ENCODE data around the gene C11orf98. TPM values are rescaled to one million over a fixed set of nuclear protein-coding genes. Genes with fewer than 3 reads are reported as not detected.

C11orf98 gene
- total and polyA plus RNA-seq, 2 of the 13 experiments (the other 11 are each of a cell fraction or from before 2014, with no cell fraction given) = 30.4 to 91.8 TPM

DNA sequence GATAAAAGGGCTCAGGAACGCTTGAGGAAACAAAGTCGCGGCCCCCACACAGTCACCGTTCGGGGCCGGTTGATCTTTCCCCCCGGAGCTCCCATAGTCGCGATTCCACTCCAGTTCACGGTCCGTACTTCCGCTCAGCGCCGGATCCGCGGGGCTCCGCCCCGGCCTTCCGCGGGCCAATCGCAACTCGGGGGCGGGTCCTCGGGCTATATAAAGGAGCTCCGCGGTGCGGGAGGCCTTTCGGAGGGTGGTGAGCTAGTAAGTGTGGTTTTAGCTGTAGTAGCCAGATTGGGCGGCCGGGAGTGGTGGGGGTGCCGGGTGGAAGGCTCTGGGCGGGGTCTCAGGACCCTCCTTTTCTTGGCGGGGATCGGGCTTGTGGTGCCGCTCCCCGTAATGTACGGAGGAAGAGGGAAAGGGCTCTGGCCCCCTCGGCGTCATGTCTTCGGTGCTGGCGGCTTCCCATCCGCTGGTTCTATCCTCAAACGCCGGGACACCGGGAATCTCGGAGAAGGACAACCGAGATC lies at the start of gene C11orf98, which contains the start of gene CSKMT (continued):
- TF ChIP-seq ZNF44 (CRISPR knock-in tag; IDR thresholded peaks at IDR 0.05) (no peak), ZFX (CRISPR knock-in tag; IDR thresholded peaks at IDR 0.05; ENCODE audit: low read depth) (peak; percentile 91), PTBP1 (IDR thresholded peaks at IDR 0.05; ENCODE audit: low read depth, low read length, poor library complexity, severe bottlenecking) (peak; percentile 49), SATB2 (CRISPR knock-in tag; IDR thresholded peaks at IDR 0.05) (peak; percentile 66; the same call in 1 of the 2 replicates), JUN (CRISPR knock-in tag; IDR thresholded peaks at IDR 0.05) (no peak), SRF (IDR thresholded peaks at IDR 0.05; ENCODE audit: low read depth, low read length) (no peak), ZFP1 (CRISPR knock-in tag; IDR thresholded peaks at IDR 0.05) (no peak; the same call in 1 of the 2 replicates), ZSCAN20 (CRISPR knock-in tag; IDR thresholded peaks at IDR 0.05; ENCODE audit: borderline replicate concordance) (no peak), RXRB (CRISPR knock-in tag; IDR thresholded peaks at IDR 0.05; ENCODE audit: borderline replicate concordance) (no peak; the same call in 1 of the 2 replicates), CBFB (CRISPR knock-in tag; IDR thresholded peaks at IDR 0.05) (no peak), MEF2D (CRISPR knock-in tag; IDR thresholded peaks at IDR 0.05) (no peak), ZNF451 (CRISPR knock-in tag; IDR thresholded peaks at IDR 0.05) (no peak), ZNF282 (IDR thresholded peaks at IDR 0.05; ENCODE audit: partially characterized antibody) (no peak)
- TF ChIP-seq, protein P1, sequence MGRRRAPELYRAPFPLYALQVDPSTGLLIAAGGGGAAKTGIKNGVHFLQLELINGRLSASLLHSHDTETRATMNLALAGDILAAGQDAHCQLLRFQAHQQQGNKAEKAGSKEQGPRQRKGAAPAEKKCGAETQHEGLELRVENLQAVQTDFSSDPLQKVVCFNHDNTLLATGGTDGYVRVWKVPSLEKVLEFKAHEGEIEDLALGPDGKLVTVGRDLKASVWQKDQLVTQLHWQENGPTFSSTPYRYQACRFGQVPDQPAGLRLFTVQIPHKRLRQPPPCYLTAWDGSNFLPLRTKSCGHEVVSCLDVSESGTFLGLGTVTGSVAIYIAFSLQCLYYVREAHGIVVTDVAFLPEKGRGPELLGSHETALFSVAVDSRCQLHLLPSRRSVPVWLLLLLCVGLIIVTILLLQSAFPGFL (CRISPR knock-in tag; IDR thresholded peaks at IDR 0.05) = no peak
- TF ChIP-seq, protein P2, sequence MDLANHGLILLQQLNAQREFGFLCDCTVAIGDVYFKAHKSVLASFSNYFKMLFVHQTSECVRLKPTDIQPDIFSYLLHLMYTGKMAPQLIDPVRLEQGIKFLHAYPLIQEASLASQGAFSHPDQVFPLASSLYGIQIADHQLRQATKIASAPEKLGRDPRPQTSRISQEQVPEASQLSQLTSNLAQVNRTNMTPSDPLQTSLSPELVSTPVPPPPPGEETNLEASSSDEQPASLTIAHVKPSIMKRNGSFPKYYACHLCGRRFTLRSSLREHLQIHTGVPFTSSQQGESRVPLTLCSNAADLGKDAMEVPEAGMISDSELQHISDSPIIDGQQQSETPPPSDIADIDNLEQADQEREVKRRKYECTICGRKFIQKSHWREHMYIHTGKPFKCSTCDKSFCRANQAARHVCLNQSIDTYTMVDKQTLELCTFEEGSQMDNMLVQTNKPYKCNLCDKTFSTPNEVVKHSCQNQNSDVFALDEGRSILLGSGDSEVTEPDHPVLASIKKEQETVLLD (CRISPR knock-in tag; IDR thresholded peaks at IDR 0.05; ENCODE audit: low read depth) = no peak
- TF ChIP-seq, protein P3, sequence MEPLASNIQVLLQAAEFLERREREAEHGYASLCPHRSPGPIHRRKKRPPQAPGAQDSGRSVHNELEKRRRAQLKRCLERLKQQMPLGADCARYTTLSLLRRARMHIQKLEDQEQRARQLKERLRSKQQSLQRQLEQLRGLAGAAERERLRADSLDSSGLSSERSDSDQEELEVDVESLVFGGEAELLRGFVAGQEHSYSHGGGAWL (CRISPR knock-in tag; IDR thresholded peaks at IDR 0.05) = peak; percentile 18; the same call in 1 of the 2 replicates
- TF ChIP-seq, protein P4, sequence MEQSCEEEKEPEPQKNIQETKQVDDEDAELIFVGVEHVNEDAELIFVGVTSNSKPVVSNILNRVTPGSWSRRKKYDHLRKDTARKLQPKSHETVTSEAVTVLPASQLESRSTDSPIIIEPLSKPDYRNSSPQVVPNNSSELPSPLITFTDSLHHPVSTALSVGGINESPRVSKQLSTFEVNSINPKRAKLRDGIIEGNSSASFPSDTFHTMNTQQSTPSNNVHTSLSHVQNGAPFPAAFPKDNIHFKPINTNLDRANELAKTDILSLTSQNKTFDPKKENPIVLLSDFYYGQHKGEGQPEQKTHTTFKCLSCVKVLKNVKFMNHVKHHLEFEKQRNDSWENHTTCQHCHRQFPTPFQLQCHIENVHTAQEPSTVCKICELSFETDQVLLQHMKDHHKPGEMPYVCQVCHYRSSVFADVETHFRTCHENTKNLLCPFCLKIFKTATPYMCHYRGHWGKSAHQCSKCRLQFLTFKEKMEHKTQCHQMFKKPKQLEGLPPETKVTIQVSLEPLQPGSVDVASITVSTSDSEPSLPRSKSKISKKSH (CRISPR knock-in tag; IDR thresholded peaks at IDR 0.05; ENCODE audit: borderline replicate concordance) = no peak
- TF ChIP-seq, protein P5, sequence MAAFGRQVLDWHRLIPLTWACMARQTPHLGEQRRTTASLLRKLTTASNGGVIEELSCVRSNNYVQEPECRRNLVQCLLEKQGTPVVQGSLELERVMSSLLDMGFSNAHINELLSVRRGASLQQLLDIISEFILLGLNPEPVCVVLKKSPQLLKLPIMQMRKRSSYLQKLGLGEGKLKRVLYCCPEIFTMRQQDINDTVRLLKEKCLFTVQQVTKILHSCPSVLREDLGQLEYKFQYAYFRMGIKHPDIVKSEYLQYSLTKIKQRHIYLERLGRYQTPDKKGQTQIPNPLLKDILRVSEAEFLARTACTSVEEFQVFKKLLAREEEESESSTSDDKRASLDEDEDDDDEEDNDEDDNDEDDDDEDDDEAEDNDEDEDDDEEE (CRISPR knock-in tag; IDR thresholded peaks at IDR 0.05) = no peak
- TF ChIP-seq, protein P6, sequence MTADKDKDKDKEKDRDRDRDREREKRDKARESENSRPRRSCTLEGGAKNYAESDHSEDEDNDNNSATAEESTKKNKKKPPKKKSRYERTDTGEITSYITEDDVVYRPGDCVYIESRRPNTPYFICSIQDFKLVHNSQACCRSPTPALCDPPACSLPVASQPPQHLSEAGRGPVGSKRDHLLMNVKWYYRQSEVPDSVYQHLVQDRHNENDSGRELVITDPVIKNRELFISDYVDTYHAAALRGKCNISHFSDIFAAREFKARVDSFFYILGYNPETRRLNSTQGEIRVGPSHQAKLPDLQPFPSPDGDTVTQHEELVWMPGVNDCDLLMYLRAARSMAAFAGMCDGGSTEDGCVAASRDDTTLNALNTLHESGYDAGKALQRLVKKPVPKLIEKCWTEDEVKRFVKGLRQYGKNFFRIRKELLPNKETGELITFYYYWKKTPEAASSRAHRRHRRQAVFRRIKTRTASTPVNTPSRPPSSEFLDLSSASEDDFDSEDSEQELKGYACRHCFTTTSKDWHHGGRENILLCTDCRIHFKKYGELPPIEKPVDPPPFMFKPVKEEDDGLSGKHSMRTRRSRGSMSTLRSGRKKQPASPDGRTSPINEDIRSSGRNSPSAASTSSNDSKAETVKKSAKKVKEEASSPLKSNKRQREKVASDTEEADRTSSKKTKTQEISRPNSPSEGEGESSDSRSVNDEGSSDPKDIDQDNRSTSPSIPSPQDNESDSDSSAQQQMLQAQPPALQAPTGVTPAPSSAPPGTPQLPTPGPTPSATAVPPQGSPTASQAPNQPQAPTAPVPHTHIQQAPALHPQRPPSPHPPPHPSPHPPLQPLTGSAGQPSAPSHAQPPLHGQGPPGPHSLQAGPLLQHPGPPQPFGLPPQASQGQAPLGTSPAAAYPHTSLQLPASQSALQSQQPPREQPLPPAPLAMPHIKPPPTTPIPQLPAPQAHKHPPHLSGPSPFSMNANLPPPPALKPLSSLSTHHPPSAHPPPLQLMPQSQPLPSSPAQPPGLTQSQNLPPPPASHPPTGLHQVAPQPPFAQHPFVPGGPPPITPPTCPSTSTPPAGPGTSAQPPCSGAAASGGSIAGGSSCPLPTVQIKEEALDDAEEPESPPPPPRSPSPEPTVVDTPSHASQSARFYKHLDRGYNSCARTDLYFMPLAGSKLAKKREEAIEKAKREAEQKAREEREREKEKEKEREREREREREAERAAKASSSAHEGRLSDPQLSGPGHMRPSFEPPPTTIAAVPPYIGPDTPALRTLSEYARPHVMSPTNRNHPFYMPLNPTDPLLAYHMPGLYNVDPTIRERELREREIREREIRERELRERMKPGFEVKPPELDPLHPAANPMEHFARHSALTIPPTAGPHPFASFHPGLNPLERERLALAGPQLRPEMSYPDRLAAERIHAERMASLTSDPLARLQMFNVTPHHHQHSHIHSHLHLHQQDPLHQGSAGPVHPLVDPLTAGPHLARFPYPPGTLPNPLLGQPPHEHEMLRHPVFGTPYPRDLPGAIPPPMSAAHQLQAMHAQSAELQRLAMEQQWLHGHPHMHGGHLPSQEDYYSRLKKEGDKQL (CRISPR knock-in tag; IDR thresholded peaks at IDR 0.05; ENCODE audit: low read depth) = no peak; the same call in 1 of the 2 replicates

Data from HepG2 (cell line).